Esophagus squamous epithelium (tissue), 4 donors: Measurements from ENCODE around the gene LCE6A.

Experiments used
- CTCF ChIP-seq, 6 experiments: fragments of 450-650 bp in 4 of 6; fragments of 200-600 bp in 2 of 6; sonication (generic) in 2 of 6; IDR thresholded peaks; one replicate each; pipeline ENCODE4 v1.5.1; 2016 to 2019; ENCODE audit warnings: antibody characterized with exemption in 6 of 6, mild to moderate bottlenecking in 4 of 6, moderate library complexity in 4 of 6
- POLR2A ChIP-seq, 4 donors: fragments of 450-650 bp; IDR thresholded peaks; one replicate each; pipeline ENCODE4 v1.6.1; 2017; ENCODE audit warnings: antibody characterized with exemption in 4 of 4, mild to moderate bottlenecking in 4 of 4, moderate library complexity in 3 of 4

DNA sequence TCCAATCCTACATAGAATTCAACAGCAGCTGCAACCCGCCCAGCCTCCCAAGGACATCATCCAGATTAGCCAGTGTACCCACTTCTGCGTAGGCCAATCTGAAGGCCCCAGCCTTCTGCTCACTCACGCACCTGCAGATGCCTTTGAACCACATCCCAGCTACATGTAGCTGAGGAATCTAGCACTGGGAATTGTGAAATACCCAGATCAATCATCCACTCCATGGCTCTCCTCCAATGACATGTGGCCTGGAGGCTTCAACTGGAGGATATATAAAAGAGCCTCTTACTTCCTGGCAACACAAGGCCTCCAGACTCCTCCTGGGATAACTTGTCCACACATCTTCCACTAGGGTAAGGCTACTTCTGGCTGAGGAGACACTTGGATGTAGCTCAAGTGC is at the start of gene LCE6A:
- TF ChIP-seq CTCF (IDR thresholded peaks at IDR 0.05) (no peak), POLR2A (IDR thresholded peaks at IDR 0.05) (no peak)
